ENCODE measurements around the gene SEPTIN5. TPM values are rescaled to one million over a fixed set of nuclear protein-coding genes. Genes with fewer than 3 reads are reported as not detected.

The SEPTIN5 gene
- total RNA-seq, 3 donors from 2014 or later (not counting 1 experiment from before 2014, with no cell fraction given), result 0.52 to 4.5 (median 1.9) TPM

- DNase-seq (no peak), ATAC-seq (no peak)
- Histone ChIP-seq H3K4me3 (ENCODE audit: low read length) (no peak overlapping the region), H3K27me3 (ENCODE audit: control insufficient read depth, insufficient read depth, low read length) (no peaks in the 10 kb centered on the region), H3K36me3 (ENCODE audit: control insufficient read depth, insufficient read depth, low read length) (no peaks in the 10 kb centered on the region), H3K9me3 (ENCODE audit: control insufficient read depth, insufficient read depth, low read length) (no peaks in the 10 kb centered on the region), H3K4me1 (ENCODE audit: control insufficient read depth, insufficient read depth, low read length) (no peaks in the 10 kb centered on the region), H3K27ac (ENCODE audit: low read length) (no peak overlapping the region)
- TF ChIP-seq CTCF (IDR thresholded peaks at IDR 0.05), result no peak
- 96% methylated on average over 7 of the region's 9 CpGs for whole genome bisulfite sequencing (ENCODE audit: insufficient coverage)
- Mint-ChIP-seq H3K9me3 (no peaks in the 10 kb centered on the region), H3K36me3 (no peaks in the 10 kb centered on the region), H3K4me1 (no peaks in the 10 kb centered on the region), H3K27ac (no peak overlapping the region), H3K27me3 (ENCODE audit: low read depth in 2 of 2) (peaks cover 0 to 7% of the 10 kb centered on the region in 2 donors), H3K4me3 (no peak overlapping the region)
- intact Hi-C loops (cut with micrococcal nuclease), result no loop called here
Measured at GRCh38 chr22:19691007-19691720, 23.1 kb upstream of the SEPTIN5 start.

GRCh38 chr22:19691721-19692341, 22.5 kb upstream of the SEPTIN5 start:
- intact Hi-C loops (cut with micrococcal nuclease), result no loop called here
- H3K36me3 Mint-ChIP-seq, result no peaks in the 10 kb centered on the region

GRCh38 chr22:19693581-19693980, 20.7 kb upstream of the SEPTIN5 start:
- Histone ChIP-seq H3K27me3 (ENCODE audit: control insufficient read depth, insufficient read depth, low read length) (no peaks in the 10 kb centered on the region), H3K36me3 (ENCODE audit: control insufficient read depth, insufficient read depth, low read length) (no peaks in the 10 kb centered on the region), H3K4me3 (ENCODE audit: low read length) (no peak overlapping the region), H3K27ac (ENCODE audit: low read length) (no peak overlapping the region), H3K9me3 (ENCODE audit: control insufficient read depth, insufficient read depth, low read length) (no peaks in the 10 kb centered on the region), H3K4me1 (ENCODE audit: control insufficient read depth, insufficient read depth, low read length) (no peaks in the 10 kb centered on the region)
- Mint-ChIP-seq H3K27me3 (ENCODE audit: low read depth in 2 of 2) (peaks cover 0 to 7% of the 10 kb centered on the region in 2 donors), H3K36me3 (no peaks in the 10 kb centered on the region), H3K4me1 (no peaks in the 10 kb centered on the region), H3K9me3 (no peaks in the 10 kb centered on the region), H3K4me3 (no peak overlapping the region), H3K27ac (no peak overlapping the region)
- no peak for TF ChIP-seq CTCF (IDR thresholded peaks at IDR 0.05)
- DNase-seq, result no peak
- intact Hi-C loops (cut with micrococcal nuclease), result no loop called here
- no peak for ATAC-seq
- 95% methylated on average over 12 of the region's 14 CpGs for WGBS (ENCODE audit: insufficient coverage)

More at GRCh38 chr22:19691721-19692341, 22.5 kb upstream of the SEPTIN5 start:
- no peak for ATAC-seq
- Mint-ChIP-seq H3K27me3 (ENCODE audit: low read depth in 2 of 2) (peaks cover 0 to 7% of the 10 kb centered on the region in 2 donors), H3K4me1 (no peaks in the 10 kb centered on the region), H3K9me3 (no peaks in the 10 kb centered on the region), H3K4me3 (no peak overlapping the region), H3K27ac (no peak overlapping the region)
- Histone ChIP-seq H3K27ac (ENCODE audit: low read length) (no peak overlapping the region), H3K4me1 (ENCODE audit: control insufficient read depth, insufficient read depth, low read length) (no peaks in the 10 kb centered on the region), H3K4me3 (ENCODE audit: low read length) (no peak overlapping the region), H3K27me3 (ENCODE audit: control insufficient read depth, insufficient read depth, low read length) (no peaks in the 10 kb centered on the region), H3K36me3 (ENCODE audit: control insufficient read depth, insufficient read depth, low read length) (no peaks in the 10 kb centered on the region), H3K9me3 (ENCODE audit: control insufficient read depth, insufficient read depth, low read length) (no peaks in the 10 kb centered on the region)
- TF ChIP-seq CTCF (IDR thresholded peaks at IDR 0.05), result no peak
- WGBS (ENCODE audit: insufficient coverage), result 89% methylated on average over 18 of the region's 19 CpGs
- no peak for DNase-seq

Data from natural killer cell (primary cell).